ENCODE data around the gene DENND5B.
"Not testable (repeated sequence)": the region's sequence is repeated elsewhere in the genome, so short reads cannot be mapped to it uniquely, and the experiment has no call there.

DENND5B gene

DNA sequence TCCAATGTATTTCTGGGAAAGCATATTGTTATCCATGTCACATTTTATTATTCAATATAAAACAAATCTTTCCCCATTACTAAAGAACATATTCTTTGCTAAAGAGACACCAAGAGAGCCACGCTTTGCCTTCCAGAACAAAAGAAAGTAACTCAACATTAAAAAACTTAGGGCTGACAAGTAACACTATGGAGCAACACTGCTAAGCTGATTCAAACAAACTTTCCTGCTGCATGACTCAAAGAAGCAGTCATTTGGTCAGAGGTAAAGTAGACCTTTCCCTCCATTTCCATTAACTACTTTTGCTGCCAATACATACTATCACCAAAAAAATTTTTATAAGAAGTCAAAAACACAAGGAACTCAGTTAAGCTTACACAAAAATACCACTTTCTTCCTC lies 83.0 kb downstream of the DENND5B start:
- Histone ChIP-seq H3K4me1 (ENCODE audit: control insufficient read depth, insufficient read depth, low read length) (no peaks in the 10 kb centered on the region; the same call in 1 of the 2 replicates), H3K4me3 (ENCODE audit: low read depth, low read length) (no peak overlapping the region), H3K36me3 (ENCODE audit: control insufficient read depth in 2 of 2, insufficient read depth in 1 of 2, low read length in 2 of 2) (no peaks in the 10 kb centered on the region), H3K27ac (ENCODE audit: extremely low read depth, low read depth, low read length) (no peak overlapping the region), H3K9me3 (ENCODE audit: control insufficient read depth, insufficient read depth, low read depth, low read length) (no peaks in the 10 kb centered on the region)
- POLR2A ChIA-PET, result no interaction called here
- CTCF ChIA-PET, result no interaction called here
- TF ChIP-seq ZFHX2 (tag by site-specific recombination; conservative IDR thresholded peaks at IDR 0.05) (no peak), PRDM1 (tag by site-specific recombination; IDR thresholded peaks at IDR 0.05) (peak; percentile 23; the same call in 1 of the 2 replicates)

DNA sequence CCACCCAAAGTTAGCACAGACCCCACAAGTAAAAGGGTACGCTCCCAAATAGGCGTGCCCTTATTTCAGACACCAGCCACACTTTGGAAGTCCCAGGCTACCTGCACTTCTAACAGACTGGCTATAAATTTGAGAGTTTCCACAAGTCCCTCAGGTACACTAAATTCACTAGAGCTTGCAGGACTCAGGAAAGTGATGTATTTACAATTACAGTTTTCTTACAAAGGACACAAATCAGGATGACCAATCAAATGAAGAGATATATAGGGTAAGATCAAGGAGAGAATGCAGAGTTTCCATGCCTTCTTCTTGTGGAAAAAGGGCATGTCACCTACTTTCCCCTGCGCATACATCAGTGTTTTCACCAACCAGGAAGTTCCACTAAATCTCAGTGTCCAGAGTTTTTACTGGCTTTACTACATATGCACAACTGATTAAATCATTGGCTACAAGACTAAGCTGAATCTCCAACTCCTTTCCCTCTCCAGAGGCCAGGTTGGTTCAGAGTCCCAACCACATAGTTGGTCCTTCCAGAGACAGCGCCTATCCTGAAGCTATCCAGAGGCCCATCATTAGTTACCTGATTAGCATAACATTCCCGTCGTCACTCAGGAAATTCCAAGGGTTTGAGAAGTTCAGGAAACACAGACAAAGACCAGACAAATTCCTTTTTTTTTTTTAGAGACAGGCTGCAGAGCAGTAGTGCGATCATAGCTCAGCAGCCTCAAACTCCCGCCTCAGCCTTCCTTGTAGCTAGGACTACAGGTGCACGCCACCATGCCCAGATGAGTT lies 84.2 kb downstream of the DENND5B start:
- no peaks in the 10 kb centered on the region for H3K36me3 ChIP-seq (ENCODE audit: control insufficient read depth in 2 of 2, insufficient read depth in 1 of 2, low read length in 2 of 2)
- ChIA-PET POLR2A (interaction anchor here (0.7 kb wide), 1 partner anchor 84 kb away, joined by 3 read pairs; the partner anchor contains the start of gene DENND5B), CTCF (no interaction called here)
- H3K4me3 ChIP-seq (ENCODE audit: low read depth, low read length), result no peak overlapping the region
- TF ChIP-seq GLI2 (tag by site-specific recombination; IDR thresholded peaks at IDR 0.05; ENCODE audit: borderline replicate concordance, low read depth) (no peak), ZBTB17 (tag by site-specific recombination; IDR thresholded peaks at IDR 0.05) (peak; percentile 57; the same call in 1 of the 2 replicates), ZNF571 (tag by site-specific recombination; IDR thresholded peaks at IDR 0.05) (no peak)
- no peak overlapping the region for H3K27ac ChIP-seq (ENCODE audit: extremely low read depth, low read depth, low read length)
- H3K4me1 ChIP-seq (ENCODE audit: control insufficient read depth, insufficient read depth, low read length), result no peaks in the 10 kb centered on the region; the same call in 1 of the 2 replicates
- H3K9me3 ChIP-seq (ENCODE audit: control insufficient read depth, insufficient read depth, low read depth, low read length), result no peaks in the 10 kb centered on the region

DNA sequence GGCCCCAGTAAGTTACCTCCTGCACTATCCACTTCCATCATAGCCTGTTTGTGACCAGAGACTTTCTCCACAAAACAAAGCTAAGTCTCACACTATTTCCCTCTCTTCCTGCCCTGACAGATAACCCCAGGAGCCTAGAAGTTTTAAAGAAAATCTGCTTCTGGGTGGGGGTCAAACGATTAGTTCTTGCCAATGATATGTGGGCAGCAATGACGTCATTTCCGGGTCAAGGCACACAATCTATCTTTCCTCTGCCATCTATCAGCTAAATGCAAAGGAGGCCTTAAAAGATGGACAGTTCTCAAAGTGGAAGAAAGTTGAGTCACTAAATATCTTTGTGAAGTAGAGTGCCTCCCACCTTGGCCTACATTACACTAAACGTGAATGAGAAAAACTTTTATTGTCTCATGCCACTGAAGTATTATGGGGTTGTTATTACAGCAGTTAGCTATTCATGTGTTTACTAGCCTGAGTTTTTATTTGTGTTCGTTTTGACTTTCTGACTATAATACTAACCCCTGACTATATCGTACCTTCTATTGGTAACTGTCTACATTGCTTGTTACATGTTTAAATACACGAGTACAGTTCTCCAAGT lies 86.2 kb downstream of the DENND5B start:
- Histone ChIP-seq H3K9me3 (ENCODE audit: control insufficient read depth, insufficient read depth, low read depth, low read length) (no peaks in the 10 kb centered on the region), H3K4me3 (ENCODE audit: low read depth, low read length) (no peak overlapping the region), H3K4me1 (ENCODE audit: control insufficient read depth, insufficient read depth, low read length) (no peaks in the 10 kb centered on the region; the same call in 1 of the 2 replicates), H3K36me3 (ENCODE audit: control insufficient read depth in 2 of 2, insufficient read depth in 1 of 2, low read length in 2 of 2) (no peaks in the 10 kb centered on the region), H3K27ac (ENCODE audit: extremely low read depth, low read depth, low read length) (no peak overlapping the region)
- TF ChIP-seq GLIS1 (tag by site-specific recombination; IDR thresholded peaks at IDR 0.05) (no peak), SETDB1 (IDR thresholded peaks at IDR 0.05; ENCODE audit: insufficient read length, low read length) (peak; percentile 82)
- POLR2A ChIA-PET, result interaction anchor here (1.2 kb wide), 1 partner anchor 14 kb away, joined by 3 read pairs; no protein-coding TSS in a partner anchor
- CTCF ChIA-PET, result interaction anchor here (0.8 kb wide), 1 partner anchor 14 kb away, joined by 3 read pairs; no protein-coding TSS in a partner anchor

DNA sequence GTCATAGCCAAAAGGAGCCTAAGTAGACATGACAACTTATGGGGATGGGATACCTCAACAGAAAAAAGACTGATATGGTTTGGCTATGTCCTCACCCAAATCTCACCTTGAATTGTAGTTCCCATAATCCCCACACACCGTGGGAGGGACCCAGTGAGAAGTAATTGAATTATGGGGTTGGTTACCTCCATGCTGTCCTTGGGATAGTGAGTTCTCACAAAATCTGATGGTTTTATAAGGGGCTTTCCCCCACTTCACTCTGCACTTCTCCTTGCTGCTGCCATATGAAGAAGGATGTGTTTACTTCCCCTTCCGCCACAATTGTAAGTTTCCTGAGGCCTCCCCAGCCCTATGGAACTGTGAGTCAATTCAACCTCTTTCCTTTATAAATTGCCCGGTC lies 89.9 kb downstream of the DENND5B start:
- H3K4me1 ChIP-seq (ENCODE audit: control insufficient read depth, insufficient read depth, low read length); H3K9me3 ChIP-seq (ENCODE audit: control insufficient read depth, insufficient read depth, low read depth, low read length); H3K36me3 ChIP-seq (ENCODE audit: control insufficient read depth in 2 of 2, insufficient read depth in 1 of 2, low read length in 2 of 2); POLR2A ChIA-PET; CTCF ChIA-PET; H3K27ac ChIP-seq (ENCODE audit: extremely low read depth, low read depth, low read length); H3K4me3 ChIP-seq (ENCODE audit: low read depth, low read length): not testable (repeated sequence)

DNA sequence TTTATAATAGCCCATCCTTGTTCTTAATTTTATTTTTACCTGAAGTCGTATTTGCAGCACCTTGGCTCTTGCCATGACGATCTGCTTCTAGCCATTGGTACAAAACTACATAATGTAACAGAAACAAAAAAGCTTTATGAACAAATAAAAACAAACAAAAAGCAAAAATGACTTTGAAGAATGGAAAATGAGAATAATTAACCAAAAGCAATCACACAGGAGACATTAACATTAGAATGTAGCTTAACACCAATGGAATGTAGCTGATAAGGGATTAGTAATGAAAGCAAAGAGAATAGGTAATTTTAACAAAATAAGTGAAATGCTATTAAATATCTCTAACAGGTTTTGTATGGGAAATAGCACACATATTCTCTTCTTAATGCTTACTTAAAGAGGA lies 91.4 kb downstream of the DENND5B start:
- Histone ChIP-seq H3K36me3 (ENCODE audit: control insufficient read depth in 2 of 2, insufficient read depth in 1 of 2, low read length in 2 of 2) (no peaks in the 10 kb centered on the region), H3K4me1 (ENCODE audit: control insufficient read depth, insufficient read depth, low read length) (no peaks in the 10 kb centered on the region), H3K27ac (ENCODE audit: extremely low read depth, low read depth, low read length) (no peak overlapping the region), H3K9me3 (ENCODE audit: control insufficient read depth, insufficient read depth, low read depth, low read length) (no peaks in the 10 kb centered on the region), H3K4me3 (ENCODE audit: low read depth, low read length) (no peak overlapping the region)
- TF ChIP-seq ZNF837 (tag by site-specific recombination; IDR thresholded peaks at IDR 0.05), result no peak
- TF ChIP-seq ZSCAN30 (tag by site-specific recombination; IDR thresholded peaks at IDR 0.05), result no peak
- no peak for TF ChIP-seq KLF1 (tag by site-specific recombination; IDR thresholded peaks at IDR 0.05)
- TF ChIP-seq ZNF629 (tag by site-specific recombination; IDR thresholded peaks at IDR 0.05), result no peak
- ChIA-PET CTCF (interaction anchor here (1.2 kb wide), 1 partner anchor 11 kb away, joined by 3 read pairs; no protein-coding TSS in a partner anchor), POLR2A (no interaction called here)

All from HEK293 (cell line).